Cardiac fibroblast (primary cell): ENCODE data around the gene IGSF9.

Source experiments
- DNase-seq, 2 donors: peaks; one replicate each; pipeline versions ENCODE4 v3.0.0 to v3.0.0-alpha.2; 2010; ENCODE audit warnings: low read depth in 2 of 2
- H3K4me3 ChIP-seq, 2 donors: replicated peaks in 1 of 2; 1 replicate in 1 of 2; 2 replicates in 1 of 2; pipeline ENCODE4 v1.5.1; 2011; ENCODE audit warnings: low read depth in 2 of 2, low read length in 2 of 2, mild to moderate bottlenecking in 2 of 2, moderate library complexity in 1 of 2
- CTCF ChIP-seq: IDR thresholded peaks from one replicate; pipeline ENCODE4 v1.5.1; 2011; ENCODE audit warnings: low read depth, mild to moderate bottlenecking, low read length, inconsistent platforms

IGSF9 gene

GRCh38 chr1:159933347-159933746 is 12.1 kb downstream of the IGSF9 start:
- DNase-seq: no peak
- no peak for TF ChIP-seq CTCF
- H3K4me3 ChIP-seq: no peak overlapping the region

GRCh38 chr1:159932296-159933285 is 12.8 kb downstream of the IGSF9 start:
- H3K4me3 ChIP-seq: no peak overlapping the region
- DNase-seq: peak in 1 of 2 donors; percentile 33
- TF ChIP-seq CTCF: no peak

GRCh38 chr1:159931795-159932173 is 13.6 kb downstream of the IGSF9 start:
- H3K4me3 ChIP-seq: no peak overlapping the region
- no peak for DNase-seq

GRCh38 chr1:159931101-159931794 is 14.2 kb downstream of the IGSF9 start:
- no peak overlapping the region for H3K4me3 ChIP-seq
- TF ChIP-seq CTCF: no peak
- no peak for DNase-seq

More at GRCh38 chr1:159931795-159932173, 13.6 kb downstream of the IGSF9 start:
- TF ChIP-seq CTCF: no peak

- no peak for DNase-seq
- no peak for TF ChIP-seq CTCF
- no peak overlapping the region for H3K4me3 ChIP-seq
Observed at GRCh38 chr1:159930634-159931033, 14.8 kb downstream of the IGSF9 start.

- no peak for DNase-seq
- TF ChIP-seq CTCF: no peak
- no peak overlapping the region for H3K4me3 ChIP-seq
Observed at GRCh38 chr1:159930216-159930615, 15.2 kb downstream of the IGSF9 start.
